HG02885 (cell line): ENCODE results near the gene ADGRG1.
"Not testable (repeated sequence)": the region's sequence is repeated elsewhere in the genome, so short reads cannot be mapped to it uniquely, and the experiment has no call there.

Experiments
- ATAC-seq: cut with Tn5 transposase; IDR thresholded peaks from one replicate; pipeline ENCODE4 v1.9.1; 2021; ENCODE audit warnings: mild to moderate bottlenecking; ENCODE audit not compliant: unreplicated experiment, poor library complexity

The ADGRG1 gene

DNA sequence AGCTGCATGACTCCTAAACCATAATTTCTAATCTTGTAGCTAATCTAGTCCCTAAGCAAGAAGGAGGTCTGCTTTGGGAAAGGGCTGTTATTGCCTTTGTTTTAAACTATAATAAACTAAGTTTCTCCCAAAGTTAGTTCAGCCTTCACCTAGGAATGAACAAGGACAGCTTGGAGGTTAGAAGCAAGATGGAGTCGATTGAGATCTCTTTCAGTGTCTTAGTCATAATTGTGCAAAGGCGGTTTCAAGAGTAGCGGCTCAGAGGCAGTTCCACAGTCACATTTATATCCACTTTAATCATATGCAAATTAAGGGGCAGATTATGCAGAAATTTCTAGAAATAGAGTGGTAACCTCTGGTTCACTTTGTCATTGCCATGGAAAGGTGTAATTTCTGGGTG lies 83.6 kb downstream of the ADGRG1 start:
- no peak for ATAC-seq

DNA sequence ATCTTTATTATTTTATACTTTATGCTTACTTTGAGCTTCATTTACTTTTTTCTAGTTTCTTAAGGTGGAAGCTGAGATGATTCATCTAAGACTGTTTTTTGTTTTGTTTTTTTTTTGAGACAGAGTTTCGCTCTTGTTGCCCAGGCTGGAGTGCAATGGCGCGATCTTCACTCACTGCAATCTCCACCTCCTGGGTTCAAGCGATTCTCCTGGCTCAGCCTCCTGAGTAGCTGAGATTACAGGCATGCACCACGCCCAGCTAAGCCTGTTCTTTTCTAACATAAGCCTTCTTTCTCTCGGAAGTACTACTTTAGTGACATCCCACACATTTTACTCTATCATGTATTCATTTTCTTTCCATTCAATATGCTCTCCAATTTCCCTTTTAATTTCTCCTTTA lies 84.1 kb downstream of the ADGRG1 start:
- ATAC-seq, result not testable (repeated sequence)

DNA sequence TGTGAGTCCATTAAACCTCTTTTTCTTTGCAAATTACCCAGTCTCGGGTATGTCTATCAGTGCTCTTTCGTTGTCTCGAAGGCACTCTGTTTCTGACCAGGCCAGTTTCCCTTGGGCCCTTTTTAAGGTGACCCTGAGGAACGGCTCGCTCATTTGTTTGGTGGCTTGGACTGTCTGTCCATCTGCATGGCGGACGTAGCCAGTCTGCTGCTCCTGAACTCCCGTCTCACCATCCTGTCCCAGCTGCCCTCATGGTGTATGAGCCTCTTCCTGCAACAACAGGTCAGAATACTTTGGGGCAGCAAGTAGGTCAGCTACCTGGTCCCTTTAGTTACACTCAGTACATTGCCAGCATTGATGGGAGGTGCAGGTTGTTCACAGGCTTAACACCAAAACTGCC lies 85.2 kb downstream of the ADGRG1 start:
- no peak for ATAC-seq

DNA sequence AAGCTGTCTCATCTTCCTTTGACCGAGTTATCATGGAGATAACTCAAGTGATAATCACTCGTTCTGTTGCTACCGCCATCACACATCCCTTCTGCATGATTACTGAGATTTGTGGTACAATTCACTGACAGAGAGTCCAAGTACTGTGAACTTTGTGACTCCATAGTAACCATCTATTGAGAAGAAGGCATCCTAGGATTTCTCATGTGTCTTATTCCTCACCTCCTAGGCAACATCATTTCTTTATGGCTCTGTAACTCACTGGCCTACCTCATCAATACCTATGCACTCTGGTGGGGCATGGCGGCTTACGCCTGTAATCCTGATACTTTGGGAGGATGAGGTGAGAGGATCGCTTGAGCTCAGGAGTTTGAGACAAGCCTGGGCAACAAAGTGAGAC lies 85.6 kb downstream of the ADGRG1 start:
- ATAC-seq, result no peak
